SU-DHL-6 (cell line): ENCODE data around the gene ERBB4.

ENCODE experiments used
- H2AFZ ChIP-seq: fragments of 200-600 bp; sonication (generic); 2 replicates; pipeline ENCODE4 v1.6.1; 2014; ENCODE audit warnings: low read depth, mild to moderate bottlenecking, moderate library complexity, mixed read lengths, antibody characterized with exemption, low read length; ENCODE audit not compliant: severe bottlenecking
- H3F3A ChIP-seq: fragments of 200-600 bp; shearing (Covaris generic); 2 replicates; pipeline ENCODE4 v1.6.0; 2016; ENCODE audit warnings: antibody characterized with exemption, mild to moderate bottlenecking; ENCODE audit not compliant: insufficient read depth
- H3K27ac ChIP-seq: fragments of 200-600 bp; sonication (generic); 2 replicates; pipeline ENCODE4 v1.5.1; 2016; ENCODE audit warnings: low read depth, mild to moderate bottlenecking, low read length, moderate library complexity, mixed read lengths
- H3K27me3 ChIP-seq: fragments of 200-600 bp; sonication (generic), shearing (Covaris generic); 2 replicates; pipeline ENCODE4 v1.6.0; 2014; ENCODE audit warnings: mild to moderate bottlenecking, low read length
- H3K36me3 ChIP-seq: fragments of 200-600 bp; sonication (generic); 2 replicates; pipeline ENCODE4 v1.6.1; 2014; ENCODE audit warnings: mild to moderate bottlenecking, low read length, mixed read lengths
- H3K4me2 ChIP-seq: fragments of 300-600, 200-600 bp; shearing (Covaris generic), sonication (generic); 2 replicates; pipeline ENCODE4 v1.6.0; 2014; ENCODE audit warnings: low read length, low read depth, mild to moderate bottlenecking; ENCODE audit not compliant: poor library complexity, severe bottlenecking
- H3K4me3 ChIP-seq: fragments of 200-600 bp; sonication (generic); 2 replicates; pipeline ENCODE4 v1.5.1; 2014; ENCODE audit warnings: antibody characterized with exemption, low read length, mild to moderate bottlenecking, mixed read lengths; ENCODE audit not compliant: insufficient read depth, poor library complexity, severe bottlenecking
- H3K79me2 ChIP-seq: fragments of 200-600 bp; sonication (generic); 2 replicates; pipeline ENCODE4 v1.6.1; 2014; ENCODE audit warnings: mild to moderate bottlenecking, low read length, moderate library complexity; ENCODE audit not compliant: insufficient read depth
- H3K9ac ChIP-seq: fragments of 200-600 bp; sonication (generic); 2 replicates; pipeline ENCODE4 v1.7.0; 2014; ENCODE audit warnings: mild to moderate bottlenecking, low read length
- H3K9me2 ChIP-seq: fragments of 200-600 bp; sonication (generic); replicated peaks from 2 replicates; pipeline ENCODE4 v1.6.1; 2014; ENCODE audit warnings: low read length; ENCODE audit not compliant: insufficient read depth
- H3K9me3 ChIP-seq: fragments of 200-600 bp; sonication (generic); 2 replicates; pipeline ENCODE4 v1.6.1; 2014; ENCODE audit warnings: low read length, mixed read lengths; ENCODE audit not compliant: insufficient read depth
- H4K20me1 ChIP-seq: fragments of 200-600 bp; sonication (generic); 2 replicates; pipeline ENCODE4 v1.6.1; 2014; ENCODE audit warnings: low read depth, mild to moderate bottlenecking, antibody characterized with exemption, low read length, moderate library complexity, mixed read lengths
- CTCF ChIP-seq: fragments of 200-600 bp; sonication (generic); IDR thresholded peaks from one replicate; pipeline ENCODE4 v1.5.1; 2017; ENCODE audit warnings: antibody characterized with exemption, mild to moderate bottlenecking, low read length, moderate library complexity; ENCODE audit not compliant: insufficient read depth, poor library complexity, severe bottlenecking
- EZH2phosphoT487 ChIP-seq: fragments of 200-600 bp; sonication (generic), shearing (Covaris generic); conservative IDR thresholded peaks from 2 replicates; pipeline ENCODE4 v1.6.1; 2018; ENCODE audit warnings: mild to moderate bottlenecking, antibody characterized with exemption, low read length, moderate library complexity, mixed read lengths

ERBB4 gene

GRCh38 chr2:211331736-211332135 is 1206.9 kb downstream of the ERBB4 start:
- Histone ChIP-seq H3K9ac (no peak overlapping the region), H3K4me2 (no peak overlapping the region)
- no peak for TF ChIP-seq CTCF
- TF ChIP-seq EZH2phosphoT487: no peak

GRCh38 chr2:211329882-211330281 is 1208.7 kb downstream of the ERBB4 start:
- Histone ChIP-seq H3K79me2 (no peaks in the 10 kb centered on the region), H3K4me2 (no peak overlapping the region), H3K27me3 (no peaks in the 10 kb centered on the region), H3K36me3 (no peaks in the 10 kb centered on the region), H3K9me2 (no peaks in the 10 kb centered on the region), H4K20me1 (no peaks in the 10 kb centered on the region), H3F3A (no peaks in the 10 kb centered on the region), H3K4me3 (no peak overlapping the region), H3K9ac (no peak overlapping the region), H2AFZ (no peak overlapping the region), H3K9me3 (no peaks in the 10 kb centered on the region), H3K27ac (no peak overlapping the region)
- TF ChIP-seq CTCF (no peak), EZH2phosphoT487 (no peak)

More at GRCh38 chr2:211331736-211332135, 1206.9 kb downstream of the ERBB4 start:
- Histone ChIP-seq H4K20me1 (no peaks in the 10 kb centered on the region), H3K27me3 (no peaks in the 10 kb centered on the region), H3K79me2 (no peaks in the 10 kb centered on the region), H3K36me3 (no peaks in the 10 kb centered on the region), H3K27ac (no peak overlapping the region), H2AFZ (no peak overlapping the region), H3F3A (no peaks in the 10 kb centered on the region), H3K4me3 (no peak overlapping the region), H3K9me3 (no peaks in the 10 kb centered on the region), H3K9me2 (no peaks in the 10 kb centered on the region)

DNA sequence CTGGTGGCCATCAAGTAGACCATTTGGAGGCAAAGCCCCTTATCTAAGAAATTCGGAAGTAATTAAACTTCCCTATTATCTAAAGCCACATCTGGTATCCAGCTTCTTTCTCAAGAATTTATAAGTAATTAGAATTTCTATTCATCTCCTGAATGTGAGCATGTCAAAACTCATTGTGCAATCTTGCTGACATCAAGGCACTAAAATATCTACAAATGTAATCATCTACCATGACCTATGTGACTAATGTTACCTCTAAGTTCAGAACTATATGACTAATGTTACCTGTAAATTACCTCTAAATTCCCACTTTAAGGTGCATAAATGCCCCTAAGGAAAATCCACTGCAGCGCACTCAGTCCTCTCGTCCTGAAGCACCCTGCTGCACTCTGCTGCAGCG is 1209.2 kb downstream of the ERBB4 start:
- no peak overlapping the region for H3K4me2 ChIP-seq
- H2AFZ ChIP-seq: no peak overlapping the region
- no peaks in the 10 kb centered on the region for H3K36me3 ChIP-seq
- no peaks in the 10 kb centered on the region for H3K27me3 ChIP-seq
- no peaks in the 10 kb centered on the region for H3K79me2 ChIP-seq
- H3K9ac ChIP-seq: no peak overlapping the region
- no peaks in the 10 kb centered on the region for H3F3A ChIP-seq
- no peaks in the 10 kb centered on the region for H3K9me3 ChIP-seq
- no peak overlapping the region for H3K4me3 ChIP-seq
- no peak overlapping the region for H3K27ac ChIP-seq
- TF ChIP-seq EZH2phosphoT487: no peak
- no peak for TF ChIP-seq CTCF
- H4K20me1 ChIP-seq: no peaks in the 10 kb centered on the region
- H3K9me2 ChIP-seq: no peaks in the 10 kb centered on the region
